HG03097 (cell line): ENCODE data around the gene TAS1R2.

Source experiments
- ATAC-seq: cut with Tn5 transposase; IDR thresholded peaks from one replicate; pipeline ENCODE4 v1.9.1; 2021; ENCODE audit not compliant: unreplicated experiment, low FRiP score

The TAS1R2 gene

GRCh38 chr1:18803851-18804250 lies 55.6 kb downstream of the TAS1R2 start:
- no peak for ATAC-seq

- no peak for ATAC-seq
These were observed 56.2 kb downstream of the TAS1R2 start for GRCh38 chr1:18803151-18803791.

- ATAC-seq: no peak
These were observed 57.2 kb downstream of the TAS1R2 start for GRCh38 chr1:18802231-18802630.

- ATAC-seq: no peak
These were observed 59.2 kb downstream of the TAS1R2 start for GRCh38 chr1:18800258-18800657.

GRCh38 chr1:18799454-18799853 lies 60.0 kb downstream of the TAS1R2 start:
- no peak for ATAC-seq

- no peak for ATAC-seq
These were observed 60.5 kb downstream of the TAS1R2 start for GRCh38 chr1:18798946-18799345.

- ATAC-seq: no peak
These were observed 60.9 kb downstream of the TAS1R2 start for GRCh38 chr1:18798533-18798932.

GRCh38 chr1:18796950-18797349 lies 62.5 kb downstream of the TAS1R2 start:
- no peak for ATAC-seq

- no peak for ATAC-seq
These were observed 64.3 kb downstream of the TAS1R2 start for GRCh38 chr1:18795002-18795689.

GRCh38 chr1:18794561-18794960 lies 64.9 kb downstream of the TAS1R2 start:
- ATAC-seq: no peak

- no peak for ATAC-seq
These were observed 65.4 kb downstream of the TAS1R2 start for GRCh38 chr1:18794051-18794450.

GRCh38 chr1:18793164-18793563 lies 66.3 kb downstream of the TAS1R2 start:
- ATAC-seq: no peak

- ATAC-seq: no peak
These were observed 66.7 kb downstream of the TAS1R2 start for GRCh38 chr1:18792747-18793146.
